ENCODE results near the gene EIF5B.

The EIF5B gene

GRCh38 chr2:99420031-99420430 is 82.8 kb downstream of the EIF5B start:
- FAIRE-seq = no peak

GRCh38 chr2:99420751-99421299 is 83.6 kb downstream of the EIF5B start:
- FAIRE-seq = no peak

GRCh38 chr2:99421469-99421868 is 84.3 kb downstream of the EIF5B start:
- FAIRE-seq = no peak

DNA sequence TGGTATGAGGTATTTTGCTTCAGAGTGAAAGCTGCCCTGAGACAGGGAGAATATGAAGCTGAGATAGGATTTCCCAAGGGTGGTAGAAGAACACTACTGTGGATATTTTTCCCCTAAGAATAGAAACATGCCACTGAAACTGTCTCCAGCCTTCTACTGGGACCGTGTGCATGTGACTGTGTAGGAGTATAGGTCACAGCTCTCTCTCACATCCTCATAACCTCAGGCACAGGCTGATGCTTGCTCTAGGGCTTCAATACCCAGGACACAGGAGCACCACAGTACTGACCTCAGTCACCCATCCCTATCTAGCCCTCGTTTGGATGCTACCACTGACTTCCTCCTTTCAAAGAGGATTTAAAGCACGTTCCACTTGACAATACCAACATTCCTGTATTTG is 85.4 kb downstream of the EIF5B start:
- no peak for FAIRE-seq

DNA sequence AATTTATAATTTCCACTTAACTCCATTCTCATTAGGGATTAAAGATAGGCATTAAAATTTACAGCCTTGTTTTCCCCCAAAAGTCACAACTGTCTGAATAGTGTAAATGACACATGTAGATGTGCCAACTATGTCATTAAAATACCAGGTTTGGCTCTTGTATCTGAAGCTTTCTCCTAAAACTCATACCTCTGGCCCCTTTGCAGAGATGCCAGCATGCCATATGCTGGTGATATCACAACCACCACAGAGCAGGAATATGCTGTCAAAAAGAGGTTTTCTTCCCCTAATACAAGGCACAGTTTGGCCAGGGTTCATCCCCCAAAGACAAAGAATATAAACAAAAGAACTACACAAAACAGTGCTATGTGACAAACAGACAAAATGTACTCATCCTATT is 87.2 kb downstream of the EIF5B start:
- FAIRE-seq = no peak

- peak; percentile 60 for FAIRE-seq
Observed at GRCh38 chr2:99425022-99425421, 87.8 kb downstream of the EIF5B start.

- FAIRE-seq = no peak
Observed at GRCh38 chr2:99430614-99431291, 93.6 kb downstream of the EIF5B start.

DNA sequence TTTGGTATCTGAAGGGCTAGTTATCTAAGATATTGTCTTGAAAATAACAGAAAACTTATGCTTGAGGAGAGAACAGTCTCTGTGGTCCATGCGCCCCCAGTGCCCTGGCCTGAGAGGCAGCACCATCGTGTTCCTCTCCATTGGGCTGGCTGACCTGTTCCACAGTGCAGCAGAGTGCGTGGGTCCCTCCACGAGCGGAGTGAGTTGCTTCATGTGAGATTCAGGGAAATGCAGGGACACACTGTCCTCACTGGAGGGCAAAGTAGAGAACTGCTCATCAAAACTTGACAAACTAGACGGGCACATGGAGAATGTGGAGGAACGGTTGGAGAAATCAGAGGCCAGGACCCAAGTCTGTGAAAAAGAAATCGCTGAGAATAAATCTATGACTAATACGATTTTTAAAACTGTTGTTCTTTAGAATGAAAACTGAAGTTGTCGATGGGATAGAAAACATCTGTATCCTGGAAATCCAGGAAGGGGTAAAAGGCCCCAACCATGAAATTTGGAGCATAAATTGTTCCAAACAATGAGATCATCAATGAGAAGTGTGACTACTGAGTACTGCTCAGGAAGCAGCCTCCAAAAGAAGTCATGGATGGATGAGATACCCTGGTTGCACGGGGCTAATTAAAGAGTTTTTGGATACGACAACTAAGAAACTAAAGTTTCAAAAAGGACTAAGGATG is 94.5 kb downstream of the EIF5B start:
- no peak for FAIRE-seq

DNA sequence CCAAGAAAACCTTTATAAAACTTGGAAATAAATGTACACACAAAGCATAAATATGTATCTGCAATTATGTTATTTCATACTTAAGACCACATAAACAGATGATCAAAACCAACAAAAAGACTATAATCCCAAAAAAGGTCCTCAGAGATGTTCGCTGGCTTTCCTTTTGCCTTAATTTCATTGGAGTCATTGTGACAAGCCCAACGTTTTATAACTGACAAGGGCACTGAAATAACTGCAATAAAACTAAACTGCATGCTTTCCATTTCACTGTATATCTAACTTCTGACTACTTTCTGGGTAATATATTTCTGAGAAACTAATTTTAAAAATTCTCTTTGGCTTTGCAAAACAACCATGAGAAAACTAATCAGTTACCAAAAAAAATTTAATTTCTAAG is 96.2 kb downstream of the EIF5B start:
- no peak for FAIRE-seq

GRCh38 chr2:99436874-99437273 is 99.7 kb downstream of the EIF5B start:
- FAIRE-seq = no peak

GRCh38 chr2:99439971-99440505 is 102.8 kb downstream of the EIF5B start:
- FAIRE-seq = no peak

DNA sequence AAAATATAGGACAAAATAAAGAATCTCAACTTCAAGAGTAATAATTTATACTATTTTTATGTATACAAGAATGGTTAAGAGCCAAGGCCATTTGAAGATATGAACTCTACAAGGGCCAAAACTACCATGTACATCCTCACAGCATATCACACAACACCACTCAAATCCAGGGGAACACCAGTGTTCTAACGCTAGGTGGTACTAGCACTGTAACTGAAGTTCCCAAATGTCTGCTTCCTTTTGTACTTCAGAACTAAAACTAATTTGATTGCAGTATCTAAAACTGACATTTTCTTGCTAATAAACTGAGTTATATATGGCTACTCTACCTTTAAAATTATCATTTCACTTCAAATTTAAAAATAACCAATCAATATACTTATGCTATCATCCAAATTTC is 105.6 kb downstream of the EIF5B start:
- FAIRE-seq = no peak

GRCh38 chr2:99444222-99444621 is 107.0 kb downstream of the EIF5B start:
- FAIRE-seq = no peak

GRCh38 chr2:99445065-99445464 is 107.9 kb downstream of the EIF5B start:
- no peak for FAIRE-seq

- no peak for FAIRE-seq
Observed at GRCh38 chr2:99448556-99448955, 111.4 kb downstream of the EIF5B start.

DNA sequence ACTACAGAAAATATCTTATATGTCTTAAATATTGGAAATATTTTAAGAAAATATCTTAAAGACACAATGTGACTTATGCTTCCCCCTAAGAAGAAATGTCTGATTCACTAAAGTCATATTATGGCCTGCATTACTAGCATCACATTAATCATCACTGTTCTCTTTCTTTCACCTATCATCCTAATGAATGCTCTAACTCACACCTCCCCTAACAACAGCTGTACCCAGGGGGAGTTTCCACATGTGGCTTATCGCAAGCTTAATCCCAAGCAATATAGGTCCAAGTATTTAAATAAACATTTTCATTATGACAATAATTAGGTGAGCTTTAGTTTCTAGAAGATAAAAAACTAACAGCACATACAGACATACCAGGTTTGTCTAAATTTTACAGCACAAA is 113.0 kb downstream of the EIF5B start:
- peak; percentile 95 for FAIRE-seq
